Left colon (tissue), 2 donors: ENCODE measurements around the gene CIAO3. TPM values are rescaled to one million over a fixed set of nuclear protein-coding genes. Genes with fewer than 3 reads are reported as not detected.

Experiments
- ATAC-seq: fragments of 200-7000 bp; cut with Tn5 transposase; one replicate; pipeline ENCODE4 v1.9.1; 2020; ENCODE audit warnings: mild to moderate bottlenecking, moderate library complexity
- DNase-seq, 2 donors: peaks; one replicate each; pipeline ENCODE4 v3.0.0-alpha.2; 2020
- intact Hi-C, 2 donors: fragments of 100-400 bp; cut with DNase I in 1 of 2; cut with micrococcal nuclease in 1 of 2; formaldehyde crosslinking; loops; one replicate each; pipeline versions ENCODE4 v1.11.2 to v1.14.0; 2022; cut with DNase I, micrococcal nuclease
- total RNA-seq, 2 donors: library from RNA; stranded (reverse); fragmentation: NEBNext Ultra II Directional; extraction: Animal tissue kit (Norgen Biotek cat#: 25700); gene quantifications; one replicate each; pipeline ENCODE4 v1.2.1, GENCODE V29; 2021
- donor health status: DM: no; HTN: no; CAD: no.
- donor health status: DM: yes; HTN: yes; CAD: no.

Gene CIAO3
- total RNA-seq, 2 donors from 2014 or later: 36.0 to 50.2 TPM

- ATAC-seq: no peak
- no peak for DNase-seq
- intact Hi-C loops: loop anchor here in 1 of 2 donors (10.0 kb wide), 1 partner anchor 48 kb away; no protein-coding TSS in a partner anchor
Observed at GRCh38 chr16:706189-707061, 34.4 kb downstream of the CIAO3 start.

GRCh38 chr16:705431-706188 lies 35.2 kb downstream of the CIAO3 start, which contains the start of gene FBXL16:
TSS of gene FBXL16 (minus strand) at chr16:705801. CDS start at chr16:697405, 8,396 bp downstream.
- DNase-seq: no peak
- intact Hi-C loops: loop anchor here in 1 of 2 donors (10.0 kb wide), 1 partner anchor 49 kb away; no protein-coding TSS in a partner anchor

DNA sequence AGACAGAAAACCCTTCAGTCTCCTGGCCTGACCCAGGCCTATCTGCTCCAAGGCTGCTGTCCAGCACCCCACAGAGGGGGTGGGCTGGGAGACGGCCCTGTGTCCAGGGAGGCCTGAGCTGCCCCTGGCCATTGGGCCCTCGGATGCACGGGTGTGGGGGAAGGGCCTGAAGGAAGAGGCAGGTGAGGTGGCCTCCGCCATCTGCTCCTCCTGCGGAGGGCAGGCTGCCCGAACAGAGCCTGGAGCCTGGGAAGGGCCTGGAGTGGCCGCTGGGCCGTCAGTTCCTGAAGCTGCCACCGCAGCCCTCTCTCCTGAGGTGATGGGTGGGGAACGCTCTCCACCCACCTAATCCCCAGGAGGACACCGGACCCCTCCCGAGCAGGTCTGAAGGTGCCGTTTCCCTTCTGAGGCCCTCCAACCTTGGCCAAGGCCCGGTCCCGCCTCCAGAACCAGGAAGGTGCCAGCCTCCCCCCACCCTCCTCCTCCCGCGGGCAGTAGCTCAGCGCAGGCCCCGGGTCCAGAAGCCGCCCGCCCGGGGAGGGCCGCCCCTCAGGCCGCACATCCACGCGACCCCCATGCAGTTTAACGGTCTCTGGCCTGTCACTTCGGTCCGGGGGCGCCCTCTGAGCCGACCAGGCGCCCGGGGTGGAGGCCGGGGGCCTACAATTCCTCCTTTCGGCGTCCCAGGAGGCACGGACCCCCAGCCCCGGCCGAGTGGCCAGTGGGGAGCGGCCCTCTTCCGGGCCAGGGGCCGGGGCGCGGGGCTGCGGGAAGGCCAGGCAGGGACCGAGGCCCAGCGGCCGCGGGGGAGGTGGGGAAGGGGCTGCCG lies 36.0 kb downstream of the CIAO3 start:
- intact Hi-C loops: loop anchor here in 1 of 2 donors (10.0 kb wide), 1 partner anchor 50 kb away; no protein-coding TSS in a partner anchor
- DNase-seq (no peak), ATAC-seq (no peak)

More at GRCh38 chr16:705431-706188, 35.2 kb downstream of the CIAO3 start, which contains the start of gene FBXL16:
- peak; percentile 6 for ATAC-seq

DNA sequence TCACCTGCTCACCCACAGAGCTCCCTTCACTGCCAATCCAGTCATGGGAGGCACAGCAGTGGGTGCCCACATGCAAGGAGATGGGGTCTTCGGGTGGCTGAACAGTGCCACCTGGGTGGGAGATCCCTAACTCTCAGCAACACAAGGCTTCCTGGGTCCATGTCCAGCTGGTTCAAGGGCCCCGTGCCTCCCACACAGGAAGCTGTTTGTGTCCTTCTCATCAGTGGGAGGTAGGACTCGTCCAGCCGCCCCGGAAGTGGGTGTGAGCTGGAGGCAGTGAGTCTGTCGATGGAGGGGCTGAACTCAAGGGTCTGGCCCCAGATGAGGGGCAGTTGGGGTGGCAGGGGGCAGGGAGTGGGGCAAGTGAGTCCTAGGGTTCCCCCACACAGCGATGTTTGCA lies 36.8 kb downstream of the CIAO3 start:
- intact Hi-C loops: loop anchor here in 1 of 2 donors (10.0 kb wide), 1 partner anchor 51 kb away; no protein-coding TSS in a partner anchor
- no peak for DNase-seq
- no peak for ATAC-seq

DNA sequence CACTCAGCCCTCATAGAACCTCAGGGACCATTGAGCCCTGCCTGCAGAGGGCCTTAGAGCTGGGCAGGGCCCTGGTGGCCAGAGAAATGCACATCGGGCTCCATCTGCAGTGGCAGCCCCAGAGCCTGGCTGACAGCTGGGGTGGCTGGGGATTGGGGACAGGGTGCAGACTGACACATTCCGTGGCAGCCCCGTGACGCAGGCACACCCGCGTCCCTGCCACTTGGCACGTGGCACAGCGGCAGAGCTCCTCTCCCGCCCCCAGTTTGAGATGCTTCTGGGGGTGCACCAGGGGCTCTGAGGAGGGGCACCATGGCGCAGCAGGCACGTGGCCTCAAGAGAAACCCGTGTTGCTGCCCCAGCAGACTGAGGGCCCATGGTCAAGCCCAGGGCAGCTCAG lies 37.4 kb downstream of the CIAO3 start:
- DNase-seq (no peak), ATAC-seq (no peak)

DNA sequence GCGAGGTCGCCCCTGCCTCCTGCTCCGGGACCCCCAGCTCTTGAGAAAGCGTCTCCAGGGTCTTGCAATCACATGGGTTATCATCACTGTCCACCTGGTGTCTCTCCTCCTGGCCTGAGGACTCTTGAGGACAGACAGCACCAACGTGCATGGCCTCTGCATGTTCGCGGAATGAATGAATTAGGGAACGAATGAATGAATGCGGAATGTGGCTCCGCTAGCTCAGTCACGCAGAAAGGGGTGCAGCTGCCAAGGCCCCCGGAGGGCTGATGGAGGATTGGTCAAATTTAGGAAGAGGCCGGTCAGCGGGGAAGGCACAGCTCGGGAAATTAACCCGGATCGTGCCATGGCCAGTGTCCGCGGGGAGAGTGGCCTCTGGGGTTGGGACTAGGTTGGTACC lies 38.5 kb downstream of the CIAO3 start:
- ATAC-seq: no peak
- no peak for DNase-seq

More for the DNA sequence above, 37.4 kb downstream of the CIAO3 start:
- intact Hi-C loops: loop anchor here in 1 of 2 donors (10.0 kb wide), 1 partner anchor 51 kb away; no protein-coding TSS in a partner anchor

DNA sequence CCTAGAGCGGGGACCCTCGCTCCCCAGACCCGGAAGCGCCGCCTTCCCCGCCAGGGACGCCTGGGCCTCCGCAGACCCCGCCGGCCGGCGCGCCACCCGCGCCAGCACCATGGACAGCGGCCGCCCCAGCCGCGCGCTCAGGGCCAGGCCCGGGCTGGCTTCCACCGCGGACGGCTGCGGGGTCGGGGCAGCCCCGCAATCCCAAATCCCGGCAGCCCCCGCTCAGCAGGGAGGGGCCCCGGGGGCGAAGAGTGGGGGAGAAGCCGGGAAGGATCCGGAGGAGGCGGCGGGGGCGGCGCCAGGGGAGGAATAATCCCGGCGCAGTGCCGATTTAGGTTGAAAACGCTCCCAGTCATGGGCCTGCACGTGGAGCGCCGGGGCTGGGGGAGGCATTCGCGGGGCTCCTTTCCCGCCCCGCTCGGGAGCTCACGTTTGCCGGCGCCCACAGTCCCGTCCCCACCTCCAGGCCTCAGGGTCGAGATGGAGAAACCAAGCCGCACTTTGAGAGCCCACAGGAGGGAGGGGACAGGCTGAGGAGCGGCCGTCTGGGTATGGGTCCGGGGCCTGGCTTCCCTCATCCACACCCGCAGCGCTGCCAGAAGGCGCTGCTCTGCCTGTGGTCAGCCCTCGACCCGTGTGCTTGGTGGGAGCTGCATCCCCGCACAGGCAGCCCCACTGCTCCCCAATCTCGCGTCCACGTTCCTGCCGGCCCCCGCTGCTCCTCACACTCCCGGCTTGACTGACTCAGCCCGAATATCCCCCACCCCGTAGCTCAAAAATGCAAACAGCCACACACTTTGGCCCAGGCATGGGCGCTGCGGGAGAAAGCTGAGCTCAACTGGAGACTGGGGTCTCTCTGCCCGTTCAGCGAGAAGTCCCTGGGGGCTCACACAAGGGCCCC lies 39.9 kb downstream of the CIAO3 start:
- ATAC-seq (peak; percentile 16), DNase-seq (no peak)
- intact Hi-C loops: loop anchor here in 1 of 2 donors (10.0 kb wide), 1 partner anchor 54 kb away; no protein-coding TSS in a partner anchor

More for the DNA sequence above, 38.5 kb downstream of the CIAO3 start:
- intact Hi-C loops: loop anchor here in 1 of 2 donors (10.0 kb wide), 1 partner anchor 52 kb away; no protein-coding TSS in a partner anchor

DNA sequence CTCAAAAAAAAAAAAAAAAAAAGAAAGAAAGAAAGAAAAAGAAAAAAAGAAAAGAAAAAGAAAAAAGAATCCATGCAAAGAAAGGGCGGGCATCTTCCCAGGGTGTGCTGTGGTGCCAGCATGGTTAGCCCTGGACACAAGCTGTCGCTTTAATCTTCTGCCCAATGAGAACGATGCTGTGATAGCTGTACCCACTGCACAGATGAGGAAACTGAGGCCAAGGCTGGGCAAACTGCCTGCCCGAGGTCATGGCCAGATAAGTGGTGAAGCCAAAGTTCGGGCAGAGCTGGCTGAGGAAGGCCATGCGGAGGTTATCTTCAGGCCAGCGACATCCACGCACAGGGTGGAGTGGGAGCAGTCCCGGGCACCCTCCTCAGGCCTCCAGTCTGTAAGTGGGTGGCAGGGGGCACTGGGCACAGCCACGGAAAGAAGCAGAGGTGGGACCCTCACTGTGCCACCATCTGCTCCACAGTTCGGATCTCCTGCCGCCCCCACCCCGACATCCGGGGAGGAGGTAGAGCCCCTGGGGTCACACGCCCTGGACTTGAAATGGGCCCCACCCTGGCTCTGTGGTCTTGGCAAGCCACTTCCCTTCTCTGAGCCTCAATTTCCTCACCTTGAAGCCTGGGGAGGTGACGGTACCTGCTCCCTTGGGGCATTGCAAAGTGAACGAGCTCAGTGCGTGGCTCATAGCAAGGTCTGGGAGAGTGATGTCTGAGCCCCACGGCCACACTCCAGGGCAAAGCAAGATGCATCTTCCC lies 41.7 kb downstream of the CIAO3 start:
- ATAC-seq (no peak), DNase-seq (no peak)
- intact Hi-C loops: no loop called here

- peak; percentile 86 for ATAC-seq
- peak; percentile 89 to 92 for DNase-seq
- intact Hi-C loops: no loop called here
Observed at GRCh38 chr16:695355-696089, 45.3 kb downstream of the CIAO3 start.

- DNase-seq: no peak
- intact Hi-C loops: no loop called here
- no peak for ATAC-seq
Observed at GRCh38 chr16:694863-695354, 45.9 kb downstream of the CIAO3 start.

- intact Hi-C loops: no loop called here
- DNase-seq: no peak
- no peak for ATAC-seq
Observed at GRCh38 chr16:694187-694862, 46.5 kb downstream of the CIAO3 start.

GRCh38 chr16:693766-694165 lies 47.0 kb downstream of the CIAO3 start:
- DNase-seq (no peak), ATAC-seq (no peak)

GRCh38 chr16:693364-693763 lies 47.4 kb downstream of the CIAO3 start:
- no peak for ATAC-seq
- no peak for DNase-seq
- intact Hi-C loops: no loop called here

More at GRCh38 chr16:693766-694165, 47.0 kb downstream of the CIAO3 start:
- intact Hi-C loops: no loop called here

- ATAC-seq (no peak), DNase-seq (no peak)
- intact Hi-C loops: no loop called here
Observed at GRCh38 chr16:692356-693108, 48.3 kb downstream of the CIAO3 start.
